ENCODE results near the gene DYSF.
"Not testable (repeated sequence)": the region's sequence is repeated elsewhere in the genome, so short reads cannot be mapped to it uniquely, and the experiment has no call there.

Gene DYSF

GRCh38 chr2:71453404-71454220, at the start of gene DYSF:
Gene DYSF (plus strand): TSS chr2:71453561.
- DNase-seq (ENCODE audit: low read depth in 2 of 2): no peak

GRCh38 chr2:71409611-71410010, 43.8 kb upstream of the DYSF start:
- no peak for DNase-seq (ENCODE audit: low read depth in 2 of 2)

- DNase-seq (ENCODE audit: low read depth in 2 of 2): no peak
Observed at GRCh38 chr2:71410696-71411095, 42.7 kb upstream of the DYSF start.

- not testable (repeated sequence) for DNase-seq (ENCODE audit: low read depth in 2 of 2)
Observed at GRCh38 chr2:71416866-71417265, 36.5 kb upstream of the DYSF start.

GRCh38 chr2:71417300-71418202, 35.8 kb upstream of the DYSF start:
- no peak for DNase-seq (ENCODE audit: low read depth in 2 of 2)

- no peak for DNase-seq (ENCODE audit: low read depth in 2 of 2)
Observed at GRCh38 chr2:71419145-71419544, 34.2 kb upstream of the DYSF start.

GRCh38 chr2:71419976-71420375, 33.4 kb upstream of the DYSF start:
- DNase-seq (ENCODE audit: low read depth in 2 of 2): no peak

GRCh38 chr2:71422786-71423185, 30.6 kb upstream of the DYSF start:
- no peak for DNase-seq (ENCODE audit: low read depth in 2 of 2)

GRCh38 chr2:71423817-71424420, 29.4 kb upstream of the DYSF start:
- no peak for DNase-seq (ENCODE audit: low read depth in 2 of 2)

- no peak for DNase-seq (ENCODE audit: low read depth in 2 of 2)
Observed at GRCh38 chr2:71426721-71427120, 26.6 kb upstream of the DYSF start.

- DNase-seq (ENCODE audit: low read depth in 2 of 2): no peak
Observed at GRCh38 chr2:71428472-71429383, 24.6 kb upstream of the DYSF start.

- DNase-seq (ENCODE audit: low read depth in 2 of 2): not testable (repeated sequence)
Observed at GRCh38 chr2:71445142-71445541, 8.2 kb upstream of the DYSF start.

GRCh38 chr2:71446505-71446904, 6.9 kb upstream of the DYSF start:
- no peak for DNase-seq (ENCODE audit: low read depth in 2 of 2)

- no peak for DNase-seq (ENCODE audit: low read depth in 2 of 2)
Observed at GRCh38 chr2:71449343-71449742, 4.0 kb upstream of the DYSF start.

GRCh38 chr2:71451705-71452104, 1.7 kb upstream of the DYSF start:
- no peak for DNase-seq (ENCODE audit: low read depth in 2 of 2)

GRCh38 chr2:71452565-71452964, 796 bp upstream of the DYSF start:
- DNase-seq (ENCODE audit: low read depth in 2 of 2): no peak

GRCh38 chr2:71454221-71455010, 1.1 kb downstream of the DYSF start:
- DNase-seq (ENCODE audit: low read depth in 2 of 2): no peak

GRCh38 chr2:71455011-71455740, 1.8 kb downstream of the DYSF start:
- no peak for DNase-seq (ENCODE audit: low read depth in 2 of 2)

- no peak for DNase-seq (ENCODE audit: low read depth in 2 of 2)
Observed at GRCh38 chr2:71455741-71456569, 2.6 kb downstream of the DYSF start.

Data from fibroblast of skin of left biceps (primary cell).